Stimulated activated CD8-positive, alpha-beta memory T cell treated with anti-CD3 and anti-CD28 coated beads, Interleukin-12 subunit alpha, Interleukin-12 subunit beta, amount 100 ng/mL, for 1 hour (primary cell): ENCODE data around the gene DIAPH1.

ENCODE experiments used
- DNase-seq: peaks from one replicate; pipeline ENCODE4 v3.0.0-alpha.2; 2020; ENCODE audit warnings: low read depth

DIAPH1 gene

GRCh38 chr5:141484310-141484640, 134.5 kb downstream of the DIAPH1 start:
- DNase-seq: no peak

- DNase-seq: no peak
Measured at GRCh38 chr5:141483902-141484301, 134.9 kb downstream of the DIAPH1 start.

GRCh38 chr5:141479776-141480175, 139.0 kb downstream of the DIAPH1 start:
- no peak for DNase-seq

- no peak for DNase-seq
Measured at GRCh38 chr5:141478321-141478945, 140.4 kb downstream of the DIAPH1 start.

- DNase-seq: no peak
Measured at GRCh38 chr5:141477815-141478214, 141.0 kb downstream of the DIAPH1 start.

GRCh38 chr5:141477044-141477575, 141.7 kb downstream of the DIAPH1 start:
- no peak for DNase-seq

GRCh38 chr5:141476132-141476911, 142.5 kb downstream of the DIAPH1 start:
- no peak for DNase-seq

- DNase-seq: no peak
Measured at GRCh38 chr5:141475625-141476131, 143.1 kb downstream of the DIAPH1 start, which contains the start of gene PCDHGC3. PCDHGC3 (plus strand) TSS chr5:141475966; CDS start chr5:141476117, 151 bp downstream.

- DNase-seq: no peak
Measured at GRCh38 chr5:141465351-141465750, 153.4 kb downstream of the DIAPH1 start.
